ENCODE measurements around the gene SGPP1.
A peak's percentile ranks its signal among the peaks of the same experiment; 100 is the strongest.
"Not testable (repeated sequence)": the region's sequence is repeated elsewhere in the genome, so short reads cannot be mapped to it uniquely, and the experiment has no call there.

Gene SGPP1

GRCh38 chr14:63673886-63674497, 53.9 kb downstream of the SGPP1 start:
- DNase-seq (ENCODE audit: low read depth in 2 of 2) = no peak

GRCh38 chr14:63673255-63673654, 54.6 kb downstream of the SGPP1 start:
- no peak for DNase-seq (ENCODE audit: low read depth in 2 of 2)

- DNase-seq (ENCODE audit: low read depth in 2 of 2) = peak; percentile 54 to 59
Measured at GRCh38 chr14:63672417-63673180, 55.3 kb downstream of the SGPP1 start.

- no peak for DNase-seq (ENCODE audit: low read depth in 2 of 2)
Measured at GRCh38 chr14:63671987-63672386, 55.9 kb downstream of the SGPP1 start.

GRCh38 chr14:63670692-63671091, 57.2 kb downstream of the SGPP1 start:
- no peak for DNase-seq (ENCODE audit: low read depth in 2 of 2)

GRCh38 chr14:63666335-63666734, 61.5 kb downstream of the SGPP1 start:
- DNase-seq (ENCODE audit: low read depth in 2 of 2) = no peak

- DNase-seq (ENCODE audit: low read depth in 2 of 2) = no peak
Measured at GRCh38 chr14:63663428-63664341, 64.2 kb downstream of the SGPP1 start.

- DNase-seq (ENCODE audit: low read depth in 2 of 2) = no peak
Measured at GRCh38 chr14:63662776-63663175, 65.1 kb downstream of the SGPP1 start.

GRCh38 chr14:63661881-63662280, 66.0 kb downstream of the SGPP1 start:
- not testable (repeated sequence) for DNase-seq (ENCODE audit: low read depth in 2 of 2)

GRCh38 chr14:63659726-63660125, 68.1 kb downstream of the SGPP1 start:
- DNase-seq (ENCODE audit: low read depth in 2 of 2) = no peak

GRCh38 chr14:63656194-63656593, 71.7 kb downstream of the SGPP1 start:
- DNase-seq (ENCODE audit: low read depth in 2 of 2) = no peak

- DNase-seq (ENCODE audit: low read depth in 2 of 2) = no peak
Measured at GRCh38 chr14:63654936-63655335, 72.9 kb downstream of the SGPP1 start.

- peak in 1 of 2 experiments; percentile 22 for DNase-seq (ENCODE audit: low read depth in 2 of 2)
Measured at GRCh38 chr14:63654346-63654745, 73.5 kb downstream of the SGPP1 start.

GRCh38 chr14:63652406-63652805, 75.5 kb downstream of the SGPP1 start:
- no peak for DNase-seq (ENCODE audit: low read depth in 2 of 2)

GRCh38 chr14:63650256-63650952, 77.5 kb downstream of the SGPP1 start:
- no peak for DNase-seq (ENCODE audit: low read depth in 2 of 2)

- no peak for DNase-seq (ENCODE audit: low read depth in 2 of 2)
Measured at GRCh38 chr14:63647696-63648410, 80.0 kb downstream of the SGPP1 start.

GRCh38 chr14:63644741-63645140, 83.1 kb downstream of the SGPP1 start:
- DNase-seq (ENCODE audit: low read depth in 2 of 2) = no peak

GRCh38 chr14:63642656-63643382, 85.0 kb downstream of the SGPP1 start:
- no peak for DNase-seq (ENCODE audit: low read depth in 2 of 2)

GRCh38 chr14:63642229-63642611, 85.6 kb downstream of the SGPP1 start:
- DNase-seq (ENCODE audit: low read depth in 2 of 2) = peak; percentile 84 to 85

- peak; percentile 98 for DNase-seq (ENCODE audit: low read depth in 2 of 2)
Measured at GRCh38 chr14:63641473-63642228, 86.2 kb downstream of the SGPP1 start, which contains the start of gene WDR89. Gene WDR89, minus strand, starts transcription at chr14:63641871. Its CDS starts 41,929 bp downstream, at chr14:63599942.
